Activated B cell treated with CpG ODN at 0.5 μM for 24 hours (primary cell): ENCODE results near the gene PHRF1. TPM values are rescaled to one million over a fixed set of nuclear protein-coding genes. Genes with fewer than 3 reads are reported as not detected.

Experiments used
- ATAC-seq: fragments of 200-7000 bp; cut with Tn5 transposase; one replicate; pipeline ENCODE4 v1.10.0; 2021; ENCODE audit warnings: low read depth, mild to moderate bottlenecking, moderate library complexity
- CTCF ChIA-PET: fragments of 350-600 bp; sonication (Branson Sonifier 250); formaldehyde crosslinking; loops from one replicate; lab custom pipeline; 2021; ENCODE audit warnings: antibody characterized with exemption; lab: Charles Lee
- POLR2A ChIA-PET: fragments of 350-600 bp; sonication (Branson Sonifier 250); formaldehyde crosslinking; loops from one replicate; lab custom pipeline; 2021; ENCODE audit warnings: antibody characterized with exemption; lab: Charles Lee
- DNase-seq: peaks from one replicate; pipeline ENCODE4 v3.0.0; 2022
- H3K27ac Mint-ChIP-seq: one replicate; pipeline ENCODE4 v1.8.0; 2020; ENCODE audit warnings: mixed read lengths
- H3K27me3 Mint-ChIP-seq: one replicate; pipeline ENCODE4 v1.8.0; 2021; ENCODE audit warnings: mixed read lengths
- H3K36me3 Mint-ChIP-seq: one replicate; pipeline ENCODE4 v1.8.0; 2021; ENCODE audit warnings: low read depth, mixed read lengths
- H3K4me1 Mint-ChIP-seq: one replicate; pipeline ENCODE4 v1.8.0; 2021; ENCODE audit warnings: mixed read lengths
- H3K4me3 Mint-ChIP-seq: one replicate; pipeline ENCODE4 v1.8.0; 2020; ENCODE audit warnings: mild to moderate bottlenecking, mixed read lengths
- H3K9me3 Mint-ChIP-seq: one replicate; pipeline ENCODE4 v1.8.0; 2020; ENCODE audit warnings: mixed read lengths
- CTCF ChIP-seq: fragments of 200-600 bp; IDR thresholded peaks from one replicate; pipeline ENCODE4 v1.8.0; 2022; ENCODE audit warnings: antibody characterized with exemption, mild to moderate bottlenecking
- intact Hi-C: fragments of 100-400 bp; cut with micrococcal nuclease; formaldehyde crosslinking; loops from one replicate; pipeline ENCODE4 v1.15.1; 2024
- total RNA-seq: library from RNA; stranded (reverse); gene quantifications from 2 replicates; pipeline ENCODE4 v1.2.3, GENCODE V29; 2022

PHRF1 gene
- total RNA-seq, 1 donor from 2014 or later: 49.6 TPM

- Mint-ChIP-seq H3K4me3 (peak overlapping the region; percentile 87), H3K27ac (peak overlapping the region; percentile 72), H3K9me3 (no peaks in the 10 kb centered on the region), H3K27me3 (peaks cover 10% of the 10 kb centered on the region), H3K36me3 (peaks cover 15% of the 10 kb centered on the region), H3K4me1 (peaks cover 41% of the 10 kb centered on the region)
- ChIA-PET POLR2A (interaction anchor here (0.8 to 3.7 kb wide), 7 partner anchors 22 to 370 kb away, joined by 3 to 43 read pairs (median 9); partner anchors contain the start of genes BET1L, DEAF1, HRAS and LRRC56), CTCF (interaction anchor here (1.3 to 1.6 kb wide), 2 partner anchors 21 to 22 kb away, joined by 3 read pairs; no protein-coding TSS in a partner anchor)
- ATAC-seq (no peak), DNase-seq (no peak)
- TF ChIP-seq CTCF: no peak
- intact Hi-C loops: loop anchor here (1.0 kb wide), 7 partner anchors 9 to 170 kb away; partner anchors contain the start of genes IRF7, LMNTD2, LRRC56 and RASSF7
These were observed 741 bp downstream of the PHRF1 start for GRCh38 chr11:576811-577610.

GRCh38 chr11:577611-577894, 1.3 kb downstream of the PHRF1 start:
- peak overlapping the region; percentile 87 for H3K4me3 Mint-ChIP-seq
- peaks cover 41% of the 10 kb centered on the region for H3K4me1 Mint-ChIP-seq
- H3K27me3 Mint-ChIP-seq: peaks cover 10% of the 10 kb centered on the region
- peak overlapping the region; percentile 72 for H3K27ac Mint-ChIP-seq
- CTCF ChIA-PET: interaction anchor here (1.3 to 1.6 kb wide), 2 partner anchors 21 to 23 kb away, joined by 3 read pairs; no protein-coding TSS in a partner anchor
- H3K36me3 Mint-ChIP-seq: peaks cover 18% of the 10 kb centered on the region
- POLR2A ChIA-PET: interaction anchor here (0.8 to 3.7 kb wide), 4 partner anchors 23 to 370 kb away, joined by 3 to 43 read pairs (median 9); partner anchors contain the start of genes BET1L, HRAS, LRRC56 and RIC8A
- intact Hi-C loops: no loop called here
- ATAC-seq (no peak), DNase-seq (no peak)
- TF ChIP-seq CTCF: no peak
- no peaks in the 10 kb centered on the region for H3K9me3 Mint-ChIP-seq

GRCh38 chr11:578276-579035, 2.2 kb downstream of the PHRF1 start:
- ATAC-seq (no peak), DNase-seq (no peak)
- intact Hi-C loops: no loop called here
- no peaks in the 10 kb centered on the region for H3K9me3 Mint-ChIP-seq
- no peak for TF ChIP-seq CTCF
- peaks cover 23% of the 10 kb centered on the region for H3K36me3 Mint-ChIP-seq
- H3K4me1 Mint-ChIP-seq: peaks cover 41% of the 10 kb centered on the region
- peak overlapping the region; percentile 87 for H3K4me3 Mint-ChIP-seq
- CTCF ChIA-PET: interaction anchor here (1.3 to 1.6 kb wide), 2 partner anchors 22 to 24 kb away, joined by 3 read pairs; no protein-coding TSS in a partner anchor
- H3K27ac Mint-ChIP-seq: no peak overlapping the region
- POLR2A ChIA-PET: interaction anchor here (0.5 to 1.5 kb wide), 5 partner anchors 23 to 371 kb away, joined by 3 to 11 read pairs (median 3); partner anchors contain the start of genes BET1L, DEAF1, RIC8A and TMEM80
- H3K27me3 Mint-ChIP-seq: peaks cover 10% of the 10 kb centered on the region

GRCh38 chr11:579830-580601, 3.7 kb downstream of the PHRF1 start:
- intact Hi-C loops: no loop called here
- ATAC-seq (no peak), DNase-seq (no peak)
- ChIA-PET CTCF (no interaction called here), POLR2A (no interaction called here)
- no peak for TF ChIP-seq CTCF
- H3K9me3 Mint-ChIP-seq: no peaks in the 10 kb centered on the region
- H3K27ac Mint-ChIP-seq: no peak overlapping the region
- no peak overlapping the region for H3K4me3 Mint-ChIP-seq
- peaks cover 38% of the 10 kb centered on the region for H3K4me1 Mint-ChIP-seq
- H3K36me3 Mint-ChIP-seq: peaks cover 31% of the 10 kb centered on the region
- peaks cover 2% of the 10 kb centered on the region for H3K27me3 Mint-ChIP-seq
